ENCODE results near the gene MCF2L.

MCF2L gene

DNA sequence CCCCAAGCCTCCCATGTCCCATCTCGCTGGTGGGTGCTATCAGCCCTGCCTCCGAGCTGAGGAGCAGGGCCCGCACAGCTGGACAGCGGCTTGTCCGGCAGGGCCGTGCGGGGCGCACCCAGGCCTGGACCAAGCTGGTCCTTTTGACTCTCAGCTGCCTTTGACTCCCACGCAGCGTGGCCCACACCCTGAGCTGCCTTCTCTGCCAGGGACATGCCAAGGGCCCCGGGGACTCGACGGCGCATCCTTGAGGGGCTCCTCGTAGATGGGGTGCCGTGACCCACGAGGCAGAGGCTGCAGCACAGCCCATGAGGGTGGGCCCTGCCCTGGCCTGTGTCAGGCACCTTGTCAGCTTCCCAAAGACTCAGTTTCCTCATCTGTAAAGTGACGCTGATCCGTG is 97.7 kb downstream of the MCF2L start:
- TF ChIP-seq, protein P1, sequence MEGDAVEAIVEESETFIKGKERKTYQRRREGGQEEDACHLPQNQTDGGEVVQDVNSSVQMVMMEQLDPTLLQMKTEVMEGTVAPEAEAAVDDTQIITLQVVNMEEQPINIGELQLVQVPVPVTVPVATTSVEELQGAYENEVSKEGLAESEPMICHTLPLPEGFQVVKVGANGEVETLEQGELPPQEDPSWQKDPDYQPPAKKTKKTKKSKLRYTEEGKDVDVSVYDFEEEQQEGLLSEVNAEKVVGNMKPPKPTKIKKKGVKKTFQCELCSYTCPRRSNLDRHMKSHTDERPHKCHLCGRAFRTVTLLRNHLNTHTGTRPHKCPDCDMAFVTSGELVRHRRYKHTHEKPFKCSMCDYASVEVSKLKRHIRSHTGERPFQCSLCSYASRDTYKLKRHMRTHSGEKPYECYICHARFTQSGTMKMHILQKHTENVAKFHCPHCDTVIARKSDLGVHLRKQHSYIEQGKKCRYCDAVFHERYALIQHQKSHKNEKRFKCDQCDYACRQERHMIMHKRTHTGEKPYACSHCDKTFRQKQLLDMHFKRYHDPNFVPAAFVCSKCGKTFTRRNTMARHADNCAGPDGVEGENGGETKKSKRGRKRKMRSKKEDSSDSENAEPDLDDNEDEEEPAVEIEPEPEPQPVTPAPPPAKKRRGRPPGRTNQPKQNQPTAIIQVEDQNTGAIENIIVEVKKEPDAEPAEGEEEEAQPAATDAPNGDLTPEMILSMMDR (IDR thresholded peaks at IDR 0.05), result no peak
- no peak for DNase-seq (ENCODE audit: low spot score)
- H3K27ac ChIP-seq, result no peak overlapping the region
- no peak overlapping the region for H3K4me3 ChIP-seq

DNA sequence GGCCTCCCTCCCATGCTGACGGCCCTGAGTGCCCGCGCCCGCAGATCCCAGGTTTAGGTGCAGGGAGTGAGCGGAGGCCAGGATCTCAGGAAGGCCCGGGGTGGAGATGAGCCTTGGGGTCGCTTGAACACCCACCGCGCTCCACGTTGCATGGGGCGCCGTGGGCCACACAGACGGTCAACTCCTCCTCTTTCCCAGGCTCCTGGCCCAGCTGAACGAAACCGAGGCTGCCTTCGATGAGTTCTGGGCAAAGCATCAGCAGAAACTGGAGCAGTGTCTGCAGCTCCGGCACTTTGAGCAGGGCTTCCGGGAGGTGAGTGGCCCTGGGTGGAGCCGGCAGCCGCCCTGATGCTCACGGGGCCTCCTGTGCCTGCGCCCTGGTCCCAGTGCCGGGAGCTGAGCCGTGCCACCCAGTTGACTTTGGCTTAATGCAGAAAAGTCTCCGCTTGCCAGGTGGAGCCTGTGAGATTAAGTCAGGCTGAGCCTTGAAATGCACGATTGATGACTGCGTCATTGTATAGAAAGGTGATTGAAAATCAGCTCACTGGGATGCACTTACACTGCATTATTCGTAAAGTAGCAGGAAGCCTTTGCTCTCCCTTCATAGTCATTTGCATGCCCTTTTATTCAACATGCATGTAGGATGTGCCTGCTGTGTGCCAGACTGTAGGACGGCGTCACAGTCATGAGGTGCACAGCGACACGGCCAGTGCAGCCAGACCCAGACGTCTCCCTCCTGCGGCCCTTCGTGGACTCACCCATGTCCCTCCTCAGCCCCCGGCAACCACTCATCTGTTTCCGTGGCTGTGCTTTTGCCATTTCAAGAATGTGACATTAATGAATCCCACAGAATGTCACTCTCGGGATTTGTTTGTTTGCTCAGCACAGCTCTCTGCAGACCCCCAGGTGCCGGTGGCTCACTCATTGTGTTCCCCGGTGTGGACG is 101.1 kb downstream of the MCF2L start:
- TF ChIP-seq, protein P1 (IDR thresholded peaks at IDR 0.05), result no peak
- DNase-seq (ENCODE audit: low spot score), result no peak
- Histone ChIP-seq H3K27ac (no peak overlapping the region), H3K4me3 (no peak overlapping the region)

DNA sequence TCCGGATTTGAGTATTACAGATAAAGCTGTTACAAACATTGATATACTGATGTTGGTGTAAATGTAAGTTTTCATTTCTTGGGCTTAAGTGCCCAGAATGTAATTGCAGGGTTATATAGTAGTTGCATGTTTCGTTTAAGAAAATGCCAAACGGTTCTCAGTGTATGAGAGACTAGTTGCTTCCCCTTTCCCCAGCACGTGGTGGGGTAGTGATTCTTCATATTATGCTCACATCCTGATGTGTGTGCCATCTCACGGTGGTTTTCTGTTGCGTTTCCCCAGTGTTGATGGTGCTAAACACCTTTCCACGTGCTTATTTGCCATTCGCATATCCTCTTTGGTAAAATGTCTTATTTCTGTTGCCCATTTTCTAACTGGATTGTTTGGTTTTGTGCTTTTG is 101.8 kb downstream of the MCF2L start:
- TF ChIP-seq, protein P1 (IDR thresholded peaks at IDR 0.05), result no peak
- no peak for DNase-seq (ENCODE audit: low spot score)
- no peak overlapping the region for H3K27ac ChIP-seq
- H3K4me3 ChIP-seq, result no peak overlapping the region

DNA sequence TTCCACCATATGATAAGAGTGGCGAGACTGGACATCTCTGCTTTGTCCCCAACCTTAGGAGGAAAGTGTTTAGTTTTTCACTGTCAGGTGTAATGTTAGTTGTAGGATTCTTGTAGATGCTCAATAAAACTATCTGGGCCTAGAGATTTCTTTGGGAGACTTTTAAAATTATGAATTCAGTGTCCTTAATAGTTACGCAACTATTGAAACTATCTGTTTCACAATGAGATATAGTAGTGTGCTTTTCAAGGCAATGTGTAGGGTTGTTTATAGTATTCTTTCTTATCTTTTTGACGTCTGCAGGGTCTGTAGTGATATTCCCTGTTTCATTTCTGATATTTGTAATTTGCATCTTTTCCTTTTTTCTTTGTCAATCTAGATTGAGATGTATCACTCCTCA is 103.4 kb downstream of the MCF2L start:
- TF ChIP-seq, protein P1 (IDR thresholded peaks at IDR 0.05), result no peak
- no peak for DNase-seq (ENCODE audit: low spot score)
- Histone ChIP-seq H3K4me3 (no peak overlapping the region), H3K27ac (no peak overlapping the region)

DNA sequence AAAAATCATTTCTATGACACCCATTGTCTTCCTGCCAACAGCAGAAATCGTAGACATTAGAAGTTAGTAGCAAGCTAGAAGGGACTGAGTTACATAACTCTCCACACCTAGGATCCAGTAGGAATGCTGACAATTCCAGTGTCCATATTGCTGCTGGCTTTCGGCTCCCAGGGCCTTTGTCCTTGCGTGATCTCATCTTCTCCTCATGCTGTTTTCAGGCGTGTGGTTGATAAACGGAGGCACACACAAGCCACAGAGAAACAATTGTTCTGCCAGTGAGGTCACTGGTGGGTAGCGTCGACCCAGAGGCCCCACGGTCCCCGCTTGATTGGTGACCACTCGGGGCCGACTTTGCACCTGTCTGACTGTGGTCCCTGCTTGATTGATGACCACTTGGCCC is 104.9 kb downstream of the MCF2L start:
- H3K27ac ChIP-seq, result no peak overlapping the region
- TF ChIP-seq, protein P1 (IDR thresholded peaks at IDR 0.05), result no peak
- DNase-seq (ENCODE audit: low spot score), result no peak
- no peak overlapping the region for H3K4me3 ChIP-seq

DNA sequence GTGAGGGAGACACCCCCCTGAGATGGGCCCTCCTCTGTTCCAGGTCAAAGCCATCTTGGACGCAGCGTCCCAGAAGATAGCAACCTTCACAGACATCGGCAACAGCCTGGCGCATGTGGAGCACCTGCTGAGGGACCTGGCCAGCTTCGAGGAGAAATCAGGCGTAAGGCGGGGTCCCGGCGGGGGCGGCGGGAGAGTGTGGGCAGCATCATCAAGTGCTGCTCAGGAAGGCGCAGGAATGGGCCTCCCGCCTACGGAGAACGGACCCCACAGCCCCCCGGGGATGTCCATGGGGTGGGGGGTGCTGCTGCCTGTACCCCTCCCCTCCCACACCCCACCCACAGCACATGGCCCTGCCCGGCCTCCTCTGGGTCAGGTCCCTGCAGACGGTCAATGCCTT is 105.4 kb downstream of the MCF2L start:
- Histone ChIP-seq H3K27ac (no peak overlapping the region), H3K4me3 (no peak overlapping the region)

More for the DNA sequence above, 105.4 kb downstream of the MCF2L start:
- DNase-seq (ENCODE audit: low spot score), result no peak
- TF ChIP-seq, protein P1 (IDR thresholded peaks at IDR 0.05), result no peak
